PC-3 (cell line): ENCODE data around the gene SLC10A4. TPM values are rescaled to one million over a fixed set of nuclear protein-coding genes. Genes with fewer than 3 reads are reported as not detected.

Experiments
- ATAC-seq: fragments of 200-7000 bp; cut with Tn5 transposase; 2 replicates; pipeline ENCODE4 v1.9.1; 2020; ENCODE audit warnings: mild to moderate bottlenecking, moderate library complexity
- BruUV-seq: library from RNA; stranded (reverse); fragments of 400-500 nt; replicated peaks from 2 replicates; lab custom pipeline; 2021; lab: Mats Ljungman, UMichigan
- CTCF ChIA-PET: fragments of 300-600 bp; sonication (Branson Sonifier 250); formaldehyde crosslinking; loops from one replicate; lab custom pipeline; 2022; ENCODE audit warnings: antibody characterized with exemption; lab: Charles Lee
- POLR2A ChIA-PET: fragments of 300-600 bp; sonication (Branson Sonifier 250); formaldehyde crosslinking; loops from one replicate; lab custom pipeline; 2022; ENCODE audit warnings: antibody characterized with exemption; ENCODE audit not compliant: unreplicated experiment; lab: Charles Lee
- DNase-seq: peaks from one replicate; pipeline ENCODE4 v3.0.0-alpha.2; 2015
- H2AFZ ChIP-seq: fragments of 300-600 bp; sonication (generic); 2 replicates; pipeline ENCODE4 v1.6.0; 2016; ENCODE audit warnings: antibody characterized with exemption, low read length
- H3F3A ChIP-seq: fragments of 300-600 bp; sonication (generic); one replicate; pipeline ENCODE4 v1.6.0; 2017; ENCODE audit warnings: antibody characterized with exemption, low read length, control low read depth, mild to moderate bottlenecking; ENCODE audit not compliant: unreplicated experiment
- H3K27ac ChIP-seq: fragments of 300-600 bp; sonication (generic); 2 replicates; pipeline ENCODE4 v1.5.1; 2016; ENCODE audit warnings: mild to moderate bottlenecking, low read length
- H3K27me3 ChIP-seq: fragments of 300-600 bp; sonication (generic); 2 replicates; pipeline ENCODE4 v1.6.1; 2016; ENCODE audit warnings: low read length, mixed read lengths
- H3K36me3 ChIP-seq: fragments of 300-600 bp; sonication (generic); 2 replicates; pipeline ENCODE4 v1.6.1; 2016; ENCODE audit warnings: low read depth, mixed run types, low read length, mixed read lengths
- H3K4me1 ChIP-seq: fragments of 300-600 bp; sonication (generic); 2 replicates; pipeline ENCODE4 v1.5.1; 2016; ENCODE audit warnings: low read length; ENCODE audit not compliant: insufficient read depth
- H3K4me2 ChIP-seq: fragments of 300-600 bp; sonication (generic); 2 replicates; pipeline ENCODE4 v1.6.0; 2016; ENCODE audit warnings: low read length
- H3K4me3 ChIP-seq: fragments of 300-600 bp; sonication (generic); 2 replicates; pipeline ENCODE4 v1.5.1; 2016; ENCODE audit warnings: mild to moderate bottlenecking, low read length, mixed read lengths
- H3K79me2 ChIP-seq: fragments of 300-600 bp; sonication (generic); 2 replicates; pipeline ENCODE4 v1.6.1; 2017; ENCODE audit warnings: low read length, mixed read lengths
- H3K9ac ChIP-seq: fragments of 300-600 bp; sonication (generic); 2 replicates; pipeline ENCODE4 v1.6.0; 2016; ENCODE audit warnings: mild to moderate bottlenecking, low read length
- H3K9me2 ChIP-seq: fragments of 300-600 bp; sonication (generic); replicated peaks from 2 replicates; pipeline ENCODE4 v1.6.1; 2016; ENCODE audit warnings: mixed run types, low read length, mixed read lengths
- H3K9me3 ChIP-seq: fragments of 300-600 bp; sonication (generic); 2 replicates; pipeline ENCODE4 v1.6.1; 2016; ENCODE audit warnings: low read length, mixed read lengths
- H4K20me1 ChIP-seq: fragments of 300-600 bp; sonication (generic); 2 replicates; pipeline ENCODE4 v1.6.1; 2016; ENCODE audit warnings: low read length, mixed read lengths
- EZH2 ChIP-seq: fragments of 300-600 bp; sonication (generic); IDR thresholded peaks from one replicate; pipeline ENCODE4 v1.6.1; 2017; ENCODE audit warnings: antibody characterized with exemption, mild to moderate bottlenecking, low read length; ENCODE audit not compliant: unreplicated experiment
- EZH2phosphoT487 ChIP-seq: fragments of 300-600 bp; sonication (generic); IDR thresholded peaks from 2 replicates; pipeline ENCODE4 v1.6.1; 2018; ENCODE audit warnings: mild to moderate bottlenecking, antibody characterized with exemption, low read length, borderline replicate concordance
- intact Hi-C: fragments of 100-400 bp; cut with micrococcal nuclease; formaldehyde crosslinking; loops from 2 replicates; pipeline ENCODE4 v1.9.0; 2023
- total RNA-seq: library from RNA; depleted of rRNA; stranded (reverse); fragments of >200 nt; gene quantifications from 2 replicates; pipeline ENCODE4 v1.2.3, GENCODE V29; 2014
- TF ChIP-seq, protein P1 (sequence below): fragments of 300-600 bp; sonication (generic); conservative IDR thresholded peaks from 2 replicates; pipeline ENCODE4 v1.5.1; 2017; ENCODE audit warnings: antibody characterized with exemption, low read depth, mild to moderate bottlenecking, low read length

SLC10A4 gene
- total RNA-seq, 1 experiment from 2014 or later = not detected

- no peaks in the 10 kb centered on the region for H3K9me3 ChIP-seq
- intact Hi-C loops = no loop called here
- TF ChIP-seq EZH2 (no peak), EZH2phosphoT487 (no peak)
- TF ChIP-seq, protein P1, sequence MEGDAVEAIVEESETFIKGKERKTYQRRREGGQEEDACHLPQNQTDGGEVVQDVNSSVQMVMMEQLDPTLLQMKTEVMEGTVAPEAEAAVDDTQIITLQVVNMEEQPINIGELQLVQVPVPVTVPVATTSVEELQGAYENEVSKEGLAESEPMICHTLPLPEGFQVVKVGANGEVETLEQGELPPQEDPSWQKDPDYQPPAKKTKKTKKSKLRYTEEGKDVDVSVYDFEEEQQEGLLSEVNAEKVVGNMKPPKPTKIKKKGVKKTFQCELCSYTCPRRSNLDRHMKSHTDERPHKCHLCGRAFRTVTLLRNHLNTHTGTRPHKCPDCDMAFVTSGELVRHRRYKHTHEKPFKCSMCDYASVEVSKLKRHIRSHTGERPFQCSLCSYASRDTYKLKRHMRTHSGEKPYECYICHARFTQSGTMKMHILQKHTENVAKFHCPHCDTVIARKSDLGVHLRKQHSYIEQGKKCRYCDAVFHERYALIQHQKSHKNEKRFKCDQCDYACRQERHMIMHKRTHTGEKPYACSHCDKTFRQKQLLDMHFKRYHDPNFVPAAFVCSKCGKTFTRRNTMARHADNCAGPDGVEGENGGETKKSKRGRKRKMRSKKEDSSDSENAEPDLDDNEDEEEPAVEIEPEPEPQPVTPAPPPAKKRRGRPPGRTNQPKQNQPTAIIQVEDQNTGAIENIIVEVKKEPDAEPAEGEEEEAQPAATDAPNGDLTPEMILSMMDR = no peak
Observed at GRCh38 chr4:48498895-48499294, 15.8 kb downstream of the SLC10A4 start.

DNA sequence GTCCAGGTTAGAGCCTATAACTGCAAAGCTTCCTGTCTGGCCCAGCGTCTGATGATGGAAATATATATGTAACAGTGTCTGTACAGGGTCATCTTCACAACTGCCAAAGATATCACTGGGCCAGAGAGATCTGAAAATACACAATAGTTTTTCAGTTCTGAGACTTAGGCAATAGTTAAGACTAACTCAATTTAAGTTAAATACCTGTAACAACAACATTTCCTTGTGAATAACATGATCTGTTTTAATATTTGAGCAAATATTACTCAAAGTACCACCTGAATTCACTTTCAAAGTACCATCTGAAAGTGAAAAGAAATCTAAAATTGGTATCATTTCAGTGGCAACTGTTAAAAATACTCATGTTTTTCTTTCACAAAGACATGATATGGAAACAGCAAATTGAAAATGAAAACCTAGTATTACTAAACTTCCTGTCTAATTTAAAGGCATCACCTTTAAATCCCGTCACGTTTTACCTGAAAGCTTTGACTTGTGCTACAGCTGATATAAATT, 16.5 kb downstream of the SLC10A4 start:
- TF ChIP-seq EZH2phosphoT487 (no peak), EZH2 (no peak)
- TF ChIP-seq, protein P1 = no peak
- H3K9me2 ChIP-seq = no peaks in the 10 kb centered on the region
- H3K4me3 ChIP-seq = no peak overlapping the region
- H3K27ac ChIP-seq = no peak overlapping the region
- intact Hi-C loops = no loop called here
- ATAC-seq = no peak
- H3F3A ChIP-seq = no peaks in the 10 kb centered on the region
- no peaks in the 10 kb centered on the region for H3K27me3 ChIP-seq
- H2AFZ ChIP-seq = no peak overlapping the region
- no peaks in the 10 kb centered on the region for H4K20me1 ChIP-seq
- H3K79me2 ChIP-seq = no peaks in the 10 kb centered on the region
- no TSS peak for BruUV-seq
- no peak for DNase-seq
- H3K4me1 ChIP-seq = no peaks in the 10 kb centered on the region
- H3K9ac ChIP-seq = no peak overlapping the region
- H3K36me3 ChIP-seq = peaks cover 10% of the 10 kb centered on the region; the same call in 1 of the 2 replicates
- H3K9me3 ChIP-seq = no peaks in the 10 kb centered on the region
- POLR2A ChIA-PET = no interaction called here
- CTCF ChIA-PET = no interaction called here
- no peak overlapping the region for H3K4me2 ChIP-seq

More at GRCh38 chr4:48498895-48499294, 15.8 kb downstream of the SLC10A4 start:
- Histone ChIP-seq H3K9me2 (no peaks in the 10 kb centered on the region), H3K27me3 (no peaks in the 10 kb centered on the region), H4K20me1 (no peaks in the 10 kb centered on the region), H3K36me3 (peaks cover 10% of the 10 kb centered on the region; the same call in 1 of the 2 replicates), H3K27ac (no peak overlapping the region), H3F3A (no peaks in the 10 kb centered on the region), H3K9ac (no peak overlapping the region), H3K79me2 (no peaks in the 10 kb centered on the region), H3K4me3 (no peak overlapping the region), H3K4me1 (no peaks in the 10 kb centered on the region), H2AFZ (no peak overlapping the region), H3K4me2 (no peak overlapping the region)
- ChIA-PET CTCF (no interaction called here), POLR2A (no interaction called here)
- BruUV-seq = no TSS peak
- no peak for DNase-seq
- ATAC-seq = no peak

GRCh38 chr4:48503233-48504025, 20.3 kb downstream of the SLC10A4 start:
- ChIA-PET CTCF (no interaction called here), POLR2A (no interaction called here)
- Histone ChIP-seq H3K27ac (no peak overlapping the region), H3K4me3 (no peak overlapping the region), H3K36me3 (peaks cover 15% of the 10 kb centered on the region), H3K4me2 (no peak overlapping the region), H3K9me2 (no peaks in the 10 kb centered on the region), H2AFZ (no peak overlapping the region), H3K27me3 (no peaks in the 10 kb centered on the region), H3K79me2 (no peaks in the 10 kb centered on the region), H3F3A (no peaks in the 10 kb centered on the region), H3K9me3 (no peaks in the 10 kb centered on the region), H3K4me1 (no peaks in the 10 kb centered on the region), H4K20me1 (no peaks in the 10 kb centered on the region), H3K9ac (no peak overlapping the region)
- no peak for TF ChIP-seq EZH2phosphoT487
- no peak for TF ChIP-seq EZH2
- TF ChIP-seq, protein P1 = no peak
- intact Hi-C loops = no loop called here
- ATAC-seq (no peak), DNase-seq (no peak)
- BruUV-seq = no TSS peak
